GM18511 (cell line): ENCODE data around the gene SNTB2.
A peak's percentile ranks its signal among the peaks of the same experiment; 100 is the strongest.

ENCODE experiments used
- ATAC-seq: cut with Tn5 transposase; IDR thresholded peaks from one replicate; pipeline ENCODE4 v1.9.1; 2021; ENCODE audit warnings: mild to moderate bottlenecking, moderate library complexity; ENCODE audit not compliant: unreplicated experiment

The SNTB2 gene

DNA sequence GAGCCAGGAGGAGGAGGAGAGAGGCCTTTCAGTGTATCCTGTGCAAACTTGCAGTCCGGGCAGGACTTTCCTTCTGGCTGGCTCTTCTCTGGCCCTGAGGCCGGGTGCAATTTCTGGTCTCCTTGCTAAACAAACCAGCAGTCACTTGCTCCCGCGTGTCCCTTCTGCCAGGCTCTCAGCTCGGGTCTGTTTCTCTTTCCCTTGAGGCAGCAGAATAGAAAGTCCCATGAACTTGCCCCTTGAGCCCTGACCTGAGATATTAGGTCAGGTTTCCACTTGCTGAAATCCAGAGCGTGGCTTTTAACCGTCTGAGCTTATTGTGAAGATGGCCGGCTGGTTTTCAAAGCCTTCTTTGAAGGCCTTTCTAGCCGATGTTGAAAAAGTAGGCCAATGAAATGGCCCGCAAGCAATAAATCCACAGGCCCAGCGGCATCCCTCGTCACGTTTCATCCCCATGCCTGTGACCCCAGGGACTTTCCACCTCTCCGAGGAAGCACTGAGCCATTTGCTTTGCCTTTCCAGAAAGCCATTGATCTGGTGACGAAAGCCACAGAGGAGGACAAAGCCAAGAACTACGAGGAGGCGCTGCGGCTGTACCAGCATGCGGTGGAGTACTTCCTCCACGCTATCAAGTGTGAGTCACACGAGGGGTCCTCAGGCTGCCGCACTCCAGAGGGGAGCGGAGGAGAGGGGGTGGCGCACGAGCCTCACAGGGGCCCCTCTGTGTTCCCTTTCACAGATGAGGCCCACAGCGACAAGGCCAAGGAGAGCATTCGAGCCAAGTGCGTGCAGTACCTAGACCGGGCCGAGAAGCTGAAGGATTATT is 128.7 kb downstream of the SNTB2 start:
- no peak for ATAC-seq

DNA sequence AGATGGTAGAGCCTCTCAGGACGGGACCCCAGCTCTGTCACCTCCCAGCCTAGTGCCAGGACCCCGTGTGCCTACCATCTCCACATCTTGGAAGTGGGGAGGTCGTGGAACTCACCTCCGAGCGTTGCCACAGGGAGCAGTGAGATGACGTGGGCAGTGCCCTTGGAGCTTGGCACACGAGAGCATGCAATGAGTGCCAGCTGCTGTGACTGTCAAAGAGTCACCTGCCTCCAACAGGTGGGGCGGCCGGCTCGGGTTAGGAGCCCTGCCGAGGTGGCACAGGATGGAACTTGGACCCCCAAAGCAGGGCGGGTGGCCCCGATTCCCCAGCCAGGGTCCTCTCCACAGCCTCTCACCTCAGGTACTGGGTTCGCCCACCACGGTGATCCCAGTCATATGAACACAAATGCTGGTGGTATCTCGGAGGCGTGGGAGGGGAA is 129.7 kb downstream of the SNTB2 start:
- ATAC-seq, result no peak

DNA sequence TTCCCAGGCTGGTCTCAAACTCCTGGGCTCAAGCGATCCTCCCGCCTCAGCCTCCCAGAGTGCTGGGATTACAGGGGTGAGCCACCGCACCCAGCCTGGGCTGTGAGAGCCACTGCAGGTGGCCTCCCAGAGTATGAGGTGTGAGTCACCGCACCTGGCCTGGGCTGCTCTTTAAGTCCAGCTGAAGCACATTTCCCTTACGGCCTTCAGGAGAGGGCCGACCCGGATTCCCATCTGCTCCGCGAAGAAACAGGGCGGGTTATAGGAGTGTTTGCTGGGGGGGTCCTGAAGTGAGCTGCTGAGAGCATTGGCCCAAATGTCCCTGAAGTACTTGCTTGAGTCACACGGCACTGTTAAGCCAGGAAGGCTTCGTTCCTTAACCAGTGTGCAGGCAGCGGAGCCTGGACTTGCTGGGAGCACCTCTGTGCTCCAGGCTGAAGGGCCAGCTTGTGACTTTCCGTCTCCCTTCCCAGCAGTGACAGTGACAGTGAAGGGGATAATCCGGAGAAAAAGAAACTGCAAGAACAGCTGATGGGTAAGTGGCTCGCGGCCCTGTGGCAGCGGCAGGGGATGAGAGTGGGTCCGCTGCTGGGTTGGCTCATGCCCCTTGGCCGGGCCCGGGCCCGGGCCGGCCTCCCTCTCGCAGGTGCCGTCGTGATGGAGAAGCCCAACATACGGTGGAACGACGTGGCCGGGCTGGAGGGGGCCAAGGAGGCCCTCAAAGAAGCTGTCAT is 131.4 kb downstream of the SNTB2 start:
- no peak for ATAC-seq

DNA sequence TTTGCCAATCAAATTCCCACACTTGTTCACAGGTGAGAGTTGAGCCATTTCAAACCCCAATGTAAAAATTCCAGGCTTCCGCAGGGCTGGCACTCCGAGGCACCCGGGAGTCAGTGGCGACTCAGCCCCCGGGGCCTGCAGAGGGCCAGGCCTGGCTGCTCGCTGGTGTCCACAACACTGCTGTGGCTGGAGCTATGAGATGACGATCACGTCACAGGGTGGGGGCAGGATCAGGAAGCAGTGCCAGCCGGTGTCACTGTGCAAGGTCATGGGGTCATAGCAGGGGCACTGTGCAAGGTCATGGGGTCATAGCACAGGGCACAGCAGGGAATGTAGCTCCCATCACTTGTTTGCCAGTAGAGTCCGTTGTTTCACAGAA is 131.9 kb downstream of the SNTB2 start:
- no peak for ATAC-seq

DNA sequence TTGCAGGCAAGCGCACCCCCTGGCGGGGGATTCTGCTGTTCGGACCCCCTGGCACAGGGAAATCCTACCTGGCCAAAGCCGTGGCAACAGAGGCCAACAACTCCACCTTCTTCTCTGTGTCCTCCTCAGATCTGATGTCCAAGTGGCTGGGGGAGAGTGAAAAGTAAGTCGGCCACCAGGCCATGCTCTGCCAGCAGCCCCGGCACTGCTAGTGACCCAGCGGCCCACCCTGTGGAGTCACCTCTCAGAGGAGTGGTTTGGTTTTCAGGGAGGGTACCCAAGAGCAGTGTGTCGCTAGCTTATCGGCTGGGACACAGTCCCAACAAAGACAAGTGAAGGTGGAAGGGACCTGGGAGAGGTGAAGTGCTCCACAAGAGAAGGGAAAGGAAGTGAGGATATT is 132.4 kb downstream of the SNTB2 start:
- no peak for ATAC-seq

DNA sequence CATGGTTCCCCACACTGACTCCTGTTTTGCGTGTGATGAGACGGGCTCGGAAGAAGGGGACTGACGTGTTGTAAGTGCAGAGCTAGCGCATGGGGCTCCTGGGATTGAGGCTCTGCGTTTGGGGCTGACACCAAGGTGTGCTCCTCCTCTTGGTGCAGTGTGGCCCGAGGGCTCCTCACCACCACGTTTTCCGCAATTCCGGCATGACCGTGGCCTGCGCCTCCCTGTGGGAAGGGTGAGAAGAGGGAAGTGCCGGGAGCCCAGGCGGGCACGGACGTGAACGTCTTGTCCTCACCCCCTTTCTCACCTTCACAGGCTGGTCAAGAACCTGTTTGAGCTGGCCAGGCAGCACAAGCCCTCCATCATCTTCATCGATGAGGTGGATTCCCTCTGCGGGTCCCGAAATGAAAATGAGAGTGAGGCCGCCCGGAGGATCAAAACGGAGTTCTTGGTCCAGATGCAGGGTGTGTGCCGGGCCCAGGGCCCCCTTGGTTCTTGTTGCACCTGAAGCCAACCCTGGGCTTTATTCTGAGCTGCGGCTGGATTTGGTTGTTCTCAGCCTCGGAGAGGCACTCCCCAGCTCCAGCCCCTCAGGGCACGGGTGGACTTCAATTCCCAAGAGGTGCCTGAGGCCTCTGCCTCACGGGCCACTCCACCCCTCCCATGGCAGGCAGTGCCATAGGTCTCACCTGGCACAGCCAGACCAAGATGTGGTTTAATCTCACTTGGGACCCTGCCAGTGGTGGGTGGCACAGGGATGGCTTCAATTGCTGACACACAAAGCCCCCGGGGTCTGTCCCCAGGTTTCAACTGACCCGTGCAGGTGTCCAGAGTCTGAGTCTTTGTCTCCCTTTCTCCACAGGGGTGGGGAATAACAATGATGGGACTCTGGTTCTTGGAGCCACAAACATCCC is 133.1 kb downstream of the SNTB2 start:
- ATAC-seq, result no peak

DNA sequence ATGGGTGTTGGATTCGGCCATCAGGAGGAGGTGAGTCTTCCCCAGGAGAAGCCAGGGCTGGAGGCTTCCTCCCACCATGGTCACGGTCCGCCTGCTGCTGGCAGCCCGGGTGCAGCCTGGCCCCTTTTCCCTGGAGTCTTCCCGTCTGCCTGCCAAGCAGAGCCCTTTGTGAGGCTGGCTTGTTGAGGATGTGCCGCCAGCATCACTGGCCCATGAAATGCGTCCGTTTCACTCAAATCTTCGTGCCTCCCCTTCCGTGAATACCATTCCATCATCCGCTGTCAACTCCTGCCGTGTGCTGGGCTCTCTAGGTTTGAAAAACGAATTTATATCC is 133.7 kb downstream of the SNTB2 start:
- ATAC-seq, result no peak

DNA sequence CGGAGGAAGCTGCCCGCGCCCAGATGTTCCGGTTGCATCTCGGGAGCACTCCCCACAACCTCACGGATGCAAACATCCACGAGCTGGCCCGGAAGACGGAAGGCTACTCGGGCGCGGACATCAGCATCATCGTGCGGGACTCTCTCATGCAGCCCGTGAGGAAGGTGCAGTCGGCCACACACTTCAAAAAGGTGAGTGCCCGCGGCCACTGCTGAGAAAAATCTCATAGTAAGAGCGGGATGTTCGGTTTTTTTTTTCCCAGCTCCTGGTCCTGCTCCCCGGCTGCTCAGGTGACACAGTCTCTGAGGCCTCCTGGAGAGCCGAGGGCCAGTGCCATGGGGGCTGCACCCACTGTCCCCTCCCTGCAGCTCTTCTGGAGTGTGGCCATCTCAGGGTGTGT is 134.1 kb downstream of the SNTB2 start:
- ATAC-seq, result no peak

DNA sequence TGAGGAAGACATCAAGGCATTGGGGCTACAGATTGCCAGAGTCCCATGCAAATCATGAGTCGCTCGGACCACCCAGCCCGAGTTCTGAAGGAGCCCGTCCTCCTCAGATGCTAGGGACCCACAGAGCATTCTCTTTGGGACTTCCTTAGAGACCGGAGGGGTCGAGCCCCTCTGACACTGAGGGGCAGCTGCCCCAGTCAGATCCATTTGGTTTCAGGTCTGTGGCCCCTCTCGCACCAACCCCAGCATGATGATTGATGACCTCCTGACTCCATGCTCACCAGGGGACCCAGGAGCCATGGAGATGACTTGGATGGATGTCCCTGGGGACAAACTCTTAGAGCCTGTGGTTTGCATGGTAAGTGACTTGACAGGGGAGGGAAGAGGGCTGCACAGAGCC is 135.4 kb downstream of the SNTB2 start:
- ATAC-seq, result no peak

DNA sequence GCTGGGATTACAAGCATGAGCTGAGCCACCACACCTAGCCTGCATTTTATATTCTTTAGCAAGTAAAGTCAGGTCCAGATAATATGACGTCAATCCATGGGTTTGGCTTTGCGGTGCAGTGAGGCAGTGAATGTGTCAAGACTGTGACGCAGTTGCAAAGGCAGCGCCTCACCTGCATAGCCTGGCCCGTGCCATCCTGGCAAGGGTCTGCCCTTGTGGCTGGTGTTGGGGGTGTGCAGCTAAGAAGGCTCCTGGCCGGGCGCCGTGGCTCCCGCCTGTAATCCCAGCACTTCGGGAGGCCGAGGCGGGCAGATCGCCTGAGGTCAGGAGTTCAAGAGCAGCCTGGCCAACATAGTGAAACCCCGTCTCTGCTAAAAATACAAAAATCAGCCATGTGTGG is 136.5 kb downstream of the SNTB2 start:
- no peak for ATAC-seq

DNA sequence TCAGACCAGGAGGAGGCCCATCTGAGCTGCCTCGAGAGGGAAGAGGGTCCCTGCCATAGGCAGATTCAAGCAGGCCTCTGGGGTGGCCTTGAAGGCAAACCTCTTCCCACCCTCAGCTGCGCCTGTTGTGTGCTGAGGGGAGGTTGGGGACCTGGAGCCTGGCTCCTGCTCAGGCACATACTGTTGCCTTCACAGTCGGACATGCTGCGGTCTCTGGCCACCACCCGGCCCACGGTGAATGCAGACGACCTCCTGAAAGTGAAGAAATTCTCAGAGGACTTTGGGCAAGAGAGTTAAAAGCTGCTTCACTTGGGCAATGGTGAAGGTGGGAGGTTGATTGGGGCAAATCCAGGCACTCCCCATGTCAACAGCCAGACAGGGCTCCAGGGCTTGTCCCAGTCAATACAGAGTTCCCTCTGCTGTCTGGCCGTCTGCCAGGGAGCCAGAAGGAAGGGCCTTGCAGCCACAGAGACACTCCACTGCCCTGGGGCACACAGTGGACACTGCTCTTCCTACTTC is 137.1 kb downstream of the SNTB2 start:
- ATAC-seq, result no peak

DNA sequence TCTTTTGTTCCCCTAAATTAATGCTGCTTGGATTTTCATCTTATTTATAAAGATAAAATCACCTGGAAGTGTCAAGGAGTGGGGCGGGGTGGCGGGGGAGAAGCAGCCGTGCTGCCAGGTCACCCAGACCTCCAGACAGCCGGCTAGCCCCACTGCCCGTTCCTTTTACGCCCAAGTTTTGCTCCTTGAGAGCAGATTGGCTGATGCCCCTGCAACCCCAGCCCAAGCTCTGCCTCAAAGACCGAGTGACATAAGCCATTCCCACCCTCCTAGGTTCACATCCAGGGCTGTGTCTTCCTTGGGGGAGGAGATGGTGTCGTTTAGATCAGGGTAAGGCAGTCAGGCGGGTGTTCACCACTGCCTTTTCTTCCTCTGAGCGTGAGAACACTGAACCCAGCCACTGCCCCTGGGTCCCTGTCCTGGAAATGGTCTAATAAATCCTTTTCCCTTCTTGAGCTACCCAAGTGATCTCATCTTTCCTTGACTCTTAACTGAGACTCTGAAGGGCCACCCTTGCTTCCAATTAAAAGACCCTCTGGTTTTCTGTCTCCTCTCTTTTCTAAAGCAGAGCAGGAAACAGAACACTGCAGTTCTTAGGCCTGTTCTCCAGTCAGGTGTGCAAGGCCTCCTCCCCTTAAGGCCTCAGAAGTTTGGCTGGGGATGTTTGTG is 137.8 kb downstream of the SNTB2 start:
- ATAC-seq, result no peak

DNA sequence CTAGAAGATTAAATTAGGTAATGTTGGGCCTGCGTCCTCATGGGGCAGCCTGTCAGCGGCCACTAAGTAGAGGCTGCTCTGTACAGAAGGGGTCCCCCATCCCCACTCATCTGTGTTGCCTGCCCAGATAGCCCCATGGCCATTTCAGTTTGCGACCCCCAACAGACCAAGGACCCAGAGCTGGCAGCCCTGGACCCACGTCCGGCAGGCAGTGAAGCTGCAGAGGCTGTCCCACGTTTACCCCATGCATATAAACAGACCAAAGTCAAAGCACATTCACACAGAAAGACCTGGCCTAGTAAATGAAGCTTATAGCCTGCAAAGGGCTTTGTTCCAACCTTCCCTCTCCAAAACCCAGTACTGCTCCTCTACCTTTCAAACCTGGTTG is 138.8 kb downstream of the SNTB2 start:
- ATAC-seq, result no peak

DNA sequence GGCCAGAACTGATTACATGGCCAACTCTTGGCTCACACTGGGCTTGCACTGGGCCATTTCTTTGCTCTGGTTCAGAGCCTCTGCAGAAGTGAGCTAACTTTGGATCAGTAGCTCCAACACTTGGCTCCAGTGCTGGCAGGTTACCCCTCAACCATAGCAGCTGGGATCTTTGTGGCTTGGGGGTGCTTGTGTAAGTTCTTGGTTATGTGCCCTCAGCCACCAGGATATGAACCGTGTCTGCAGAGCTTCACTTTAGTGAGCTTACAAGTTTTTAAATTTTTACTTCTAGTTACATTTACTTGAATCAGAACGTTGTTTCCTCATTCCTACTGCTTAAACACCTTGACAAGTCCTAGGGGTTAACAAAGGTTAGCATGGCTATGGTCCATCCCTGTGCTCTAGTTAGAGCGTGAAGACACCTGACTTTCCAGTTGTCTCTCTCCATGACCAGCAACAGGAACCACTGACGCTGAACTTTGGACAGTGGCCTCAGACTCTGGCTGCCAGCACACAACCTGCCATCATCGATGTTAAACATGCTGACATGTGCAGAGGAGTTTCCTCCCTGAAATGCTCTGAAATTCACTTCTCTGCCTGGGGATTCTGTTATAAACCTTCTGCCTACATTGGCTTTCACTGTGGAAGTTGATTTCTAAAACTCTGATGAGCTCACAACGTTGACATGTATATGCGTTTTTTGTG is 139.4 kb downstream of the SNTB2 start:
- no peak for ATAC-seq

DNA sequence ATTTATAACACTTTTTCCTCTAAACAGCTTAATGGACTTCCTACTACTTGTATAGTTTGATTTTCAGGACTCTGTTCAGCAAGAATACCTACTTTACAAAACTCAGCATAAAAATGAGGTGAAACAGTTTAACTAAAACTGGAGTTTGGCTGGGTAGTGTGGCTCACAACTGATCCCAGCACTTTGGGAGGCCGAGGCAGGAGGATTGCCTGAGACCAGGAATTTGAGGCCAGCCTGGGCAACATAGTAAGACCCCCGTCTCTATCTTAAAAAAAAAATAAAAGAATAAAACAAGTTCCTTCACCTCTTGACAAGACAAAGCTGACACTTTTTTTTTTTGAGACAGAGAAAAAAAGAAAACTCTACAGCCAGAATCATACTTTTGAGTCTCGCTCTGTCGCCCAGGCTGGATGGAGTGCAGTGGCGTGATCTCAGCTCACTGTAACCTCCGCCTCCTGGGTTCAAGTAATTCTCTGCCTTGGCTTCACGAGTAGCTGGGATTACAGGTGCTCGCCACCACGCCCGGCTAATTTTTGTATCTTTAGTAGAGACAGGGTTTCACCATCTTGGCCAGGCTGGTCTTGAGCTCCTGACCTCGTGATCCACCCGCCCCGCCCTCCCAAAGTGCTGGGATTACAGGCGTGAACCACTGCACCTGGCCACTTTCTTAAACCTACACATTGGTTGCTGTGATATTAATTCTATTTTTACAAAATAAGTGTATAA is 140.8 kb downstream of the SNTB2 start:
- no peak for ATAC-seq

DNA sequence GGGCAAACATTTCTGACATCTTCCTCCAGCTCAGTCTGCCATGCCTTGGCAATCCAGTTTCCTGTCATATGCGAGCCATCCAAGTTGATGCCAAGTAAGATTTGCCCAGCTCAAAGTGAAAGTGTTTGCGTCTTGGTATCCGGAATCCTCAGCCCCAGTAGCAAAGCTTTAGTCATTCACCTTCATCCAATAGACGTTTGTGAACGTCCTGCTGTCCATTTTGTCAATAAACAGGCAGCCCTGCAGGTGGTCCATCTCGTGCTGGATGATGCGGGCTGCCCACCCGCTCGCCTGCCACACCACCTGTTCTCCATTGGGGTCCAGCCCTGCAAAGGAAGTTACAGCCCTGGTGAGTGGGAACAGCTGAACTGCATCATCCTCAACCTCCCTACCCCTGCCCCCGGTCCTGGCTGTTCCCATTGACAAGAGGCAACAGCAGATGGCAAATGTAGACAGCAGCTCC is 141.9 kb downstream of the SNTB2 start:
- no peak for ATAC-seq

DNA sequence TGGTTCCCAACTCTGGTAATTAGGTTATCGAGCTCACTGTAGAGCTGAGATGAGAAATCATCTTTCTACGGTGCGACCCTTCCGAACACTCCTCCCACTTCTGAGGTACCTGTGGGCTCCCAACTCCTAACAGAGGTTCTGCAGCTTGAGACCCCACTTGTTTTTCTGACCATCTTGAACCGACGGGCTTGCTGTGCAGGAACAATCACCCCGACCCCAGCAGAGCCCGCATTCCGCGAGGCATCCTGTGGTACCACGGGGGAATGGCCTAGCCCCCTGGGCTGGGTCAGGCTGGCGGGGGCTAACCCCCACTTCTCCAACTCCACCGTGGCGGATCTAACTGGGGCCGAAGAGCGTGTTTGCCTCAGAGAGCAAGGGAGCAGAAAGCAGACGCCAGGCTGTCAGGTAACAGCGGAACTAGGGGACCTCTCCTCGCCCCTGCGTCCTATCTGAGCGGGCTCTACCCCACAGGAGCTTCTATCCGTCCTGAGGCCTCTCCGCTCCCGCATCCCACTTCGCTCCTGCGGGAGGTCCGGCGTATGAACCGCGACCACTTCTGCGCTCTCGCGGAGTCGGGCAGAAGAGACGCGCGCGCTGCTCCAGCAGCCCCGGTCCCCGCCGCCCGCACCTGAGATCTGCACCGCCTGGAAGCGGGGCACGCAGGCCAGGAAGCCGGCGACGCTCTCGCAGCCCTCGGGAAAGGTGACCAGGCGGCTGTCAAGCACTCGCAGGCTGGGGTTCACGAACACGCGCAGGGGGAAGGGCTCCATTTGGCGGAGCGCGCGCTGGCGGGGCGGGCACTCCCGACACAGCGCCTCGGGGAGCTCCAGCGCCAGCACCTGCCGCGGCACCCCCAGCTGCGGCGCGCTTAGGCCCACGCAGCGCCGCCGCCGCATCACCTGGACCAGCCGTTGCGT is 142.7 kb downstream of the SNTB2 start:
- ATAC-seq, result peak; percentile 48
